Right lobe of liver (tissue), 6 donors: ENCODE measurements around the gene LRRTM4. TPM values are rescaled to one million over a fixed set of nuclear protein-coding genes. Genes with fewer than 3 reads are reported as not detected.

Experiments used
- ATAC-seq, 4 donors: fragments of 200-7000 bp; cut with Tn5 transposase; one replicate each; pipeline ENCODE4 v1.9.1; 2020; ENCODE audit warnings: mild to moderate bottlenecking in 4 of 4, moderate library complexity in 4 of 4
- DNase-seq, 3 donors: peaks; one replicate each; pipeline ENCODE4 v3.0.0-alpha.2; 2020
- H3K27ac ChIP-seq, 3 donors: fragments of 200-600 bp; one replicate each; pipeline ENCODE4 v1.8.0; 2022
- H3K27me3 ChIP-seq, 2 donors: fragments of 200-600 bp; one replicate each; pipeline ENCODE4 v1.8.0; 2022
- H3K36me3 ChIP-seq, 4 donors: fragments of 200-600 bp; sonication (generic) in 1 of 4; one replicate each; pipeline versions ENCODE4 v1.5.1 to v1.8.0; 2017 to 2022; ENCODE audit warnings: control low read depth in 1 of 4
- H3K4me1 ChIP-seq, 4 donors: fragments of 200-600 bp; sonication (generic) in 1 of 4; one replicate each; pipeline versions ENCODE4 v1.5.1 to v1.8.0; 2017 to 2022; ENCODE audit warnings: control low read depth in 1 of 4
- H3K4me3 ChIP-seq, 3 donors: fragments of 200-600 bp; one replicate each; pipeline ENCODE4 v1.8.0; 2022
- H3K9me3 ChIP-seq, 4 donors: fragments of 200-600 bp; sonication (generic) in 1 of 4; one replicate each; pipeline versions ENCODE4 v1.5.1 to v1.8.0; 2017 to 2022; ENCODE audit warnings: control low read depth in 1 of 4
- CTCF ChIP-seq, 4 donors: fragments of 200-600 bp in 3 of 4; fragments of 450-650 bp in 1 of 4; IDR thresholded peaks; one replicate each; pipeline versions ENCODE4 v1.5.1 to v1.8.0; 2016 to 2022; ENCODE audit warnings: antibody characterized with exemption in 4 of 4, mild to moderate bottlenecking in 2 of 4
- POLR2A ChIP-seq: fragments of 450-650 bp; IDR thresholded peaks from one replicate; pipeline ENCODE4 v1.6.1; 2017; ENCODE audit warnings: antibody characterized with exemption, mild to moderate bottlenecking
- WGBS: methylation state at CpG from one replicate; pipeline ENCODE4 v1.1.6; 2018; ENCODE audit warnings: low coverage, low lambda C conversion rate; ENCODE audit not compliant: insufficient coverage; ENCODE audit errors: missing lambda C conversion rate; 5-methylcytosine and 5-hydroxymethylcytosine counted together
- intact Hi-C, 2 donors: fragments of 100-400 bp; cut with DNase I; formaldehyde crosslinking; loops; one replicate each; pipeline versions ENCODE4 v1.11.2 to v1.14.1; 2022
- total RNA-seq, 6 experiments: library from RNA; depleted of rRNA in 2 of 6; stranded (reverse); fragments of >200 nt in 2 of 6; fragmentation: NEBNext Ultra II Directional in 3 of 6; extraction: Animal tissue kit (Norgen Biotek cat#: 25700) in 3 of 6; gene quantifications; one replicate each; pipeline versions ENCODE4 v1.1.0 to v1.2.4, GENCODE V29; 2016 to 2023
- donor health status: DM: no; HTN: yes; CAD: no.
- donor health status: DM: no; HTN: no; CAD: no.
- donor health status: DM: no; HTN: no; CAD: no.
- donor health status: DM: no; HTN: yes; CAD: no.
- donor health status: DM: no; HTN: yes; CAD: no.

The LRRTM4 gene
- total RNA-seq, 6 experiments from 2014 or later, result 0.09 to 0.10 (median 0.09) TPM; not detected in 3

- H3K4me1 ChIP-seq, result no peaks in the 10 kb centered on the region
- no peak for DNase-seq
- no peak overlapping the region for H3K27ac ChIP-seq
- WGBS, result 65% methylated on average over 3 of the region's 3 CpGs
- no peaks in the 10 kb centered on the region for H3K9me3 ChIP-seq
- TF ChIP-seq CTCF (IDR thresholded peaks at IDR 0.05) (no peak), POLR2A (no peak)
- H3K27me3 ChIP-seq, result no peaks in the 10 kb centered on the region
- no peak overlapping the region for H3K4me3 ChIP-seq
- no peaks in the 10 kb centered on the region for H3K36me3 ChIP-seq
- intact Hi-C loops, result no loop called here
- no peak for ATAC-seq
These were observed 365.6 kb downstream of the LRRTM4 start for GRCh38 chr2:77156599-77156998.

- Histone ChIP-seq H3K36me3 (no peaks in the 10 kb centered on the region), H3K4me1 (no peaks in the 10 kb centered on the region), H3K27ac (no peak overlapping the region), H3K9me3 (no peaks in the 10 kb centered on the region), H3K4me3 (no peak overlapping the region), H3K27me3 (no peaks in the 10 kb centered on the region)
- ATAC-seq (no peak), DNase-seq (no peak)
- intact Hi-C loops, result no loop called here
- 75% methylated on average over 1 of the region's 1 CpG for WGBS
- no peak for TF ChIP-seq CTCF (IDR thresholded peaks at IDR 0.05)
- TF ChIP-seq POLR2A, result no peak
These were observed 366.7 kb downstream of the LRRTM4 start for GRCh38 chr2:77155511-77155910.

GRCh38 chr2:77149565-77149964 lies 372.6 kb downstream of the LRRTM4 start:
- TF ChIP-seq CTCF (IDR thresholded peaks at IDR 0.05) (no peak), POLR2A (no peak)
- intact Hi-C loops, result no loop called here
- H3K36me3 ChIP-seq, result no peaks in the 10 kb centered on the region
- no peaks in the 10 kb centered on the region for H3K27me3 ChIP-seq
- DNase-seq (no peak), ATAC-seq (no peak)
- H3K4me3 ChIP-seq, result no peak overlapping the region
- no peak overlapping the region for H3K27ac ChIP-seq
- H3K9me3 ChIP-seq, result no peaks in the 10 kb centered on the region
- 80% methylated on average over 1 of the region's 1 CpG for WGBS
- H3K4me1 ChIP-seq, result no peaks in the 10 kb centered on the region

GRCh38 chr2:77147153-77147552 lies 375.0 kb downstream of the LRRTM4 start:
- no peak overlapping the region for H3K27ac ChIP-seq
- H3K27me3 ChIP-seq, result no peaks in the 10 kb centered on the region
- WGBS, result 50% methylated on average over 2 of the region's 2 CpGs
- no peak overlapping the region for H3K4me3 ChIP-seq
- no peak for TF ChIP-seq CTCF (IDR thresholded peaks at IDR 0.05)
- no peak for TF ChIP-seq POLR2A
- no peak for DNase-seq
- intact Hi-C loops, result no loop called here
- no peaks in the 10 kb centered on the region for H3K4me1 ChIP-seq
- no peak for ATAC-seq
- H3K9me3 ChIP-seq, result no peaks in the 10 kb centered on the region
- H3K36me3 ChIP-seq, result no peaks in the 10 kb centered on the region

GRCh38 chr2:77144772-77145171 lies 377.4 kb downstream of the LRRTM4 start:
- TF ChIP-seq POLR2A, result no peak
- no peak for TF ChIP-seq CTCF (IDR thresholded peaks at IDR 0.05)
- H3K9me3 ChIP-seq, result no peaks in the 10 kb centered on the region
- ATAC-seq, result no peak

More at GRCh38 chr2:77144772-77145171, 377.4 kb downstream of the LRRTM4 start:
- no peaks in the 10 kb centered on the region for H3K36me3 ChIP-seq
- intact Hi-C loops, result no loop called here
- no peaks in the 10 kb centered on the region for H3K4me1 ChIP-seq
- no peak overlapping the region for H3K27ac ChIP-seq
- no peak overlapping the region for H3K4me3 ChIP-seq
- no peak for DNase-seq
- H3K27me3 ChIP-seq, result no peaks in the 10 kb centered on the region
